HS-27A (cell line): ENCODE results near the gene ARRDC3.
"Not testable (repeated sequence)": the region's sequence is repeated elsewhere in the genome, so short reads cannot be mapped to it uniquely, and the experiment has no call there.

Experiments used
- DNase-seq: peaks from one replicate; pipeline ENCODE4 v3.0.0-alpha.2; 2012; ENCODE audit warnings: low read depth, missing footprints

The ARRDC3 gene

DNA sequence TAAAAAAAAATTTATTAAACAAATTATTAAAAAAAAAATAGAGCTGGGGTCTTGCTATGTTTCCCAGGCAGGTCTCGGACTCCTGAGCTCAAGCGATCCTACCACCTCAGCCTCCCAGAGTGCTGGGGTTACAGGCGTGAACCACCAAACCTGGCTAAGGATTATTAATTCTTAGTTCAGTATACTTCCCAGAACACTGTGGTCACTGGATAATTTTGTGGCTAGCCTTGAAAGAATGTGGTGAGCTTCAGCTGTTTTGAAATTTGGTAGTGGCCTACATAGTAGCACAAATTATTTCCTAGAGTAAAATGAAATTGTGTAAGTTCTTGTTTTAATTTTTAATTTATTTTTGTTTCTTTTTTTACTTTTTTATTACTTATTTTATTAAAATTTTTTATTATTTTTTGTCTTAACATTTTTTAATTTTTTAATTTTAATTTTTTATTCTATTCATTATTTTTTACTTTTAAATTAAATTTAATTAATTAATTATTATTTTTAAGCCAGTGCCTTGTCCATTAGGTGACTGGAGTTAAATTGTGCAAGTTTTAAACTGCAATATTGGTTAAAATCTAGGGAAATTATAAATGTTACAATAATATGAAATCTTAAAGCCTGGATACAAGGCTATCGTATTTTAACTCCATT lies 23.0 kb downstream of the ARRDC3 start:
- no peak for DNase-seq

DNA sequence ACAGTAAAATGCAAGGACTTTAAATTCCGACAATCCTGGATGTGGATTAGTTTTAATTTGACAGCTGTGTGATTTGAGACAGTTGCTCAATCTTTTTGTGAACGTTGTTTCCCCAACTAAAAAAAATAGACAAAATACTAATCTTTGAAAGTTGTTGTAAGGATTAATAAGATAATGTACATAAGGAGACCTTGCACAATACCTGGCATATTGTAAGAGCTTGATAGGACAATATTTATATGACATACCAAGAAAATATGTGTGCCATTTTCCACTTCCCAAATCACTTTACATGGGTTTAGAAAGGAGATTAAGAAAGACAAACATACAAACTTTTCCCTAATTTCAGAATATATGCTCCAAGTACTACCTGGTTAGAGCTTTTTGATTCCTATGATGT lies 25.3 kb downstream of the ARRDC3 start:
- no peak for DNase-seq

DNA sequence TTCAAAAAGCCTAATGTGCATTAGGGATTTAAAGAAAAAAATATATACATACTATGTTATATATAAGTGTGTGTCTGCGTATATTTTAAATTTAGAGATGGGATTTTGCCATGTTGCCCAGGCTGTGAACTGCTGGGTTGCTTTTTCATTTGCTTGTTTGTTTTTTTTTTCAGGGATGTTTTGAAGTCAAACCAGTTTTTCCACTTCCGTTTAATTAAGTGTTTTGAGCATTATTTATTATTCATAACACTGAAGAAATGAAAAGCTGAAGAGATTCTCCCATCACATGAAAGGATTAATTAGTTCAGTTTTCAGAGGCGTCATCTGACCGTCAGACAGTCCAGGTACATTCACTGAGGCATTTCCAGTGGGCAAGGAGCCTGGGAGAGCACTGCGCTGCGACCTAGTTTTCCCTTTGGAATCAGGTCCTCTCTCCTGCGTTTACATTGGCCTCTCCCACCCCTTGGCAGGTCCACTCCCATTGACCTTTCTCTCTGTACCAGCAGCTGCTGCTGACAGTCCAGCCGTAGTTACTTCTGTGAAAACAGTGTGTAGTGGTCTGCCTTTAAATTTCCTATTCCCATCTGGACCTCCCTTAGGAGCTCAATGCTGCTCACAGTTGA lies 26.0 kb downstream of the ARRDC3 start:
- DNase-seq: no peak

DNA sequence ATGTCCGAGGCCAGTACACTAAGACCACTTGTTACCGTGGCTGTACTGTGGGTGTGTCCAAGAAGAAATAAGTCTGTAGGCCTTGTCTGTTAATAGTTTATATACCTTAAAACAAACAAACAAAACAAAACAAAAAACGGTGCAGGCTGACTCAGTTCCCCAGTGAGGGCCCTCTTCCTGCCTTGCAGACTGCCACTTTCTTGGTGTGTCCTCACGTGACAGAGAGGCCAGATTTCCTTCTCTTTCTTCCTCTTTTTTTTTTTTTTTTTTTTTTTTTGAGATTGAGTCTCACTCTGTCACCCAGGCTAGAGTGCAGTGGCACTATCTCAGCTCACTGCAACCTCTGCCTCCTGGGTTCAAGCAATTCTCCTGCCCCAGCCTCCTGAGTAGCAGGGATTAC lies 28.2 kb downstream of the ARRDC3 start:
- not testable (repeated sequence) for DNase-seq

DNA sequence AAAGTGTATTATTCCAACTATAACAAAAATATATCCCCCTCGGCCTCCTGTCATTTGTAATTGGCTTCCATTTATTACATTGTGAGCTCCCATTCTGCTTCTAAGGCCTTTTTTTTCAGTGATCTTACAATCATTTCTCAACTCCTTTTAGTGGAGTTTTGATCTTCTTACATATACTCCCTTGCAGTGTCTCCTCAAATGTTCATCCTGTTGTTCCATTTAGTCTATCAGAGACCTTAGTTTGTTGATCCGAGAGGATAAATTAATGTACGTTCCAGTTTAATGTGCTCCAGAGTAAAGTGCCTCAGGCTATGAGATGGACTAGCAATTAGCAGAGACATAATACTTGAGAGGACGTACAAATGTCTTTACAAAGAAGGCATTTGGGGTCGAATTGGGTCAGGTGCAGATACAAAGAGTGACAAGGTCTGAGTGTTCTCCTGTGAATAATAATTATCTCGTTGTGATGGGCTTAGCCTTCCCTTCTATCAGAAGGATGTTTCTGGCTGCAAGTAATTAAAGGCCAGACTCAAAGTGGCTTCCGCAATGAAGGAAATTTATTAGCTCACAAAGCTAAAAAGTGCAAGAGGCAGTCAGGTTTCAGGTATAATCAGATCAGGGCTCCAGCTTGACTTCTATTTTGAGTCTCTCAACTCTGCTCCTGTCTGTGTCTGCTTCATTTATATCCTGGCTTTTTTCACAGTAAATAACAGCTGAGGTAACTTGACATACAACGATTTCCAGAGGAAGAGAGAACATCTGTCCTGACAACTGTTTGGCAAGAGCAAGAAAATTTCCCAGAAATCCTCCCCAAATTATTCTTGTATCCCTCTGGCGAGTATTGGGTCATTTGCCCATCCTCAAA lies 30.1 kb downstream of the ARRDC3 start:
- no peak for DNase-seq

DNA sequence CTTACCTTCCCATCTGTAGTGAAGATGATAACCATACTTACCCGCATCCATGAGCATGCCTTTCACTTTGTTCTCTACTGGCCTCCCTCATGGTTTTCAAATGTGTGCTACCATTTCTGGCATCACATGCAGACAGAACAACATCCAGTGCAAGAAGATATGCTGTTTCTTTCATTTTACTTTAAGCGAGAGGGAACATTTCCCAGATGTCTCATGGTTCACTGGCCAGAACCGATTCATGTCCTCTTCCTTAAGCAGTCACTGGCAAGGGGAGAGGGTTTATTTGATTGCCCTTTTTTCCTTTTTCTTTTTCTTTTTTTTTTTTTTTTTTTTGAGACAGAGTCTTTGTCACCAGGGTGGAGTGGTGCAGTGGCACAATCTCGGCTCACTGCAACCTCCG lies 37.7 kb downstream of the ARRDC3 start:
- DNase-seq: no peak

DNA sequence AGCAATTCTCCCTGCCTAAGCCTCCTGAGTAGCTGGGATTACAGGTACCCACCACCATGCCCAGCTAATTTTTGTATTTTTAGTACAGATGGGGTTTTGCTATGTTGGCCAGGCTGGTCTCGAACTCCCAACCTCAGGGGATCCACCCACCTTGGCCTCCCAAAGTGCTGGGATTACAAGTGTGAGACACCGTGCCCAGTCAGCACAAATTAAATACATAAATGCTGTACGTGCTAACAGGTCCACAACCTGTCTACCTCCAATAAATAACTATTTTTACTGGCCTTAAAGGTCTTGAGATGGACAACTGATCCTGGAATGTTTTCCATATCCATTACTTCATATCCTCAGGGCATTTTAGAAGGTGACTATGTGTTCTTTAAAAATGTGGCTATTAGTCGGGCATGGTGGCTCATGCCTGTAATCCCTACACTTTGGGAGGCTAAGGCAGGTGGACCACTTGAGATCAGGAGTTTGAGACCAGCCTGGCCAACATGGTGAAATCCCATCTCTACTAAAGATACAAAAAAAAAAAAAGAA lies 38.4 kb downstream of the ARRDC3 start:
- not testable (repeated sequence) for DNase-seq

DNA sequence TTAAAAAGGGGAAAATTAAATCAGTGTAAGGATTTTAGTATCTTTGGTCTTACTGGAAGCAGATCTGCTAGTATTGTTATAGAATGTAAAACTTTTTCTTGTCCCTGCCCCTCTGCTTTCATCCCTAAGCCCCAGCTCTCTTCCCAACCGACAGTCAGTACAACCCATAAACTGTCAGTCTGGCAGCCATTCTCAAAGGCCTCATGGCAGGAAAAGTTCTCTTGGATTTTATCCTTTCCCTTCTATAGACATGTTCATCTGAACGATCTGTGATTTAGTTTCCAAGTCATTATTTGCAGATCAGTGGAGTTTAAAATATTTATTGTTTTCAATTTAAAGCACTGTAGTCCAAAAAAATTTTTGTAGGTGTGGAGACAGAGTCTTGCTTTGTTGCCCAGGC lies 39.2 kb downstream of the ARRDC3 start:
- no peak for DNase-seq

DNA sequence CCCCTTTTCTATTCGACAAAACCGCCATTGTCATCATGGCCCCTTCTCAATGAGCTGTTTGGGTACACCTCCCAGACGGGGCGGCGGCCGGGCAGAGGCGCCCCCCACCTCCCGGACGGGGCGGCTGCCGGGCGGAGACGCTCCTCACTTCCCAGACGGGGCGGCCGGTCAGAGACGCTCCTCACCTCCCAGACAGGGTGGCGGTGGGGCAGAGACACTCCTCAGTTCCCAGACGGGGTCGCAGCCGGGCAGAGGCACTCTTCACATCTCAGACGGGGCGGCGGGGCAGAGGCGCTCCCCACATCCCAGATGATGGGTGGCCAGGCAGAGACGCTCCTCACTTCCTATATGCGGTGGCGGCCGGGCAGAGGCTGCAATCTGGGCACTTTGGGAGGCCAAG lies 40.2 kb downstream of the ARRDC3 start:
- not testable (repeated sequence) for DNase-seq

DNA sequence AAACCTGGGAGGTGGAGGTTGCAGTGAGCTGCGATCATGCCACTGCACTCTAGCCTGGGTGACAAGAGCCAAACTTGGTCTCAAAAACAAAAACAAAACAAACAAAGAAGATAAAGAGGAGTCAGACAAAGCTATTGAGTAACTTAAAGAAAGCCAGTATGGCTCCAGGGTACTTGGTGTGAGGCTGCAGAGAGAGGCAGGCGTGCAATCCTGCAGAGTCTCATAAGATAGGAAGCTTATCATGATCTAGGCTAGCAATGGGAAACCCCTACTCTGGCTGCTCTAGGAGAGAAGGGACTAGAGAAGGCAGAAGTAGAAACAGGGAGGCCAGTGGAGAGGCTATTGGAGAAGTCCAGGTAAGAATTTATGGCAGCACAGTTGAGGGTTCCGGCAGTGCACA lies 42.0 kb downstream of the ARRDC3 start:
- no peak for DNase-seq

DNA sequence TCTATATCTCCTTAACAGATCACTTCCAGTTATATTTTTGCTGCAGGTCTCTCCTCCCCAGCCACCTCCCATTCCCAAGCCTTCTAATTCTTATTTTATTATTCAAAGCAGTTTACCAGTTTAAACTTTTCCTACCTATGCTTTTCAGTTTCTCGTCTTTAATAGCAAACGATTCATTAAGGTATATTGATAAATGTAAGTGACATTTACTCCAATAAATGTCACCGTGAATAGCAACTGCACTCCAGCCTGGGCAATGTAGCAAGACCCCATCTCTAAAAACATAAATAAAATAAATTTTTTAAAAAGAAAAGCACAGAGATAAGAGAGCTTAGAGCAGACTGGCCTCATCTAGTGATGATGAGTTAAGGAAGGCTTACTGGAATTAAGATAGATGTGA lies 42.6 kb downstream of the ARRDC3 start:
- DNase-seq: no peak

DNA sequence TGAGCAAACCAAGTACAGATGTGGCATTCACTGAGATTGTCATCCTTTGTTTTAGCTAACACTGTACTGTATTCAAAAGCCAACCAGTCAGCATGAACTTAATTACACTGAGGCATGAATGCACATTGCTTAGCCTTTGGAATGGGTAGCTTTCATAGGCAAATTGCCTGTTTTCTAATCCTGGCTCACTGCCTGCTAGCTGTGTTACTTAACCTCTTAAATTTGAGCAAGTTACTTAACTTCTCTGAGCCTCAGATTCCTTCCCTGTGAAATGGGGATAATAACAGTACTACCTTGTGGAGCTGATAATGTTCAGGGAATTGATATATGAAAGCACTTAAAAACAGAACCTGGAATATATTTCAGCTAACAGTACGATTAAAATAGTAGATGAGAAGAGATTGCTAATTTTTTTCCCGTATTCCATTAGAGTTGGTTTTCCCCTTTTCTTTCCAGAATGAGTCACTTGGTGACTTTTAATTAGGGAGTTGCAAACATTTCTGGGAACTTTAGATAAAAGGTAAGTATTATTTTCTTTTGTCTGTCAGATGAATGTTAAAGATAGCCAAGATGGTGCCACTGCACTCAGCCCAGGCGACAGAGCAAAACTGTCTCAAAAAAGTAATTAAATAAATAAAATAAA lies 43.9 kb downstream of the ARRDC3 start:
- DNase-seq: no peak

DNA sequence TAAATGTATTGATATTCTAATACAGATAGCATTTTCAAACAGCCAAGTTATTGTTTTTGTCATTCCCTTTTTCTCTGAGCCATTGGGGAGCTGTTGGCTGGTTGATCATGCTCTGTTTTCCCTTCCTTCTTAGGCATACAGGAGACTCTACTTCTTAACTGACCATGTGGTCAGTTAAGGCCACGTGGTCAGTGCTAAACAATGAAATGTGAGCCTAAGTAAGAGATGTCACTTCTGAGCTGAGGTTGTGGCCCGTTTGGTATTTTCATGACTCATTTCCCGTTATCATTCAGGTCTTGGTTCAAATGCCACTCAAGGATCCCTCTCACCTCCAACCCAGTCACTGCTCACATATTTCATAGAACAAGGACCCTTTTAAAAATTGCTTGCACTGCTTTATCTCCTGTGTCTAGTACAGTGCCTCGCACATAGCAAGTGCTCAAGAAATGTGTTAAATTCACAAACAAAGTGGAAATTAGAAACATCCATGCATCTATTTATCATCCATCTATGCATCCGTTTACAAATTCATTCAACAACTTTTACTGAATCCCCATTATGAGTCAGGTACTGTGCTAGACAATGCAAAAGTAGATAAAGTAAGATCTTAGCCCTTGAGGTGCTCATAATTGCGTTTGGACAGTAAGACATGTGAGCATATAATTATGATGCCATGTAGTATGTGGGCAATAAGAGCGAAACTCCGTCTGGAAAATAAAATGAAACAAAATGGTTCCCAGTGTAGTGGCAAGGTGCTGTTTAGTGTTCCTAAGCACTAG lies 50.7 kb downstream of the ARRDC3 start:
- DNase-seq: no peak

DNA sequence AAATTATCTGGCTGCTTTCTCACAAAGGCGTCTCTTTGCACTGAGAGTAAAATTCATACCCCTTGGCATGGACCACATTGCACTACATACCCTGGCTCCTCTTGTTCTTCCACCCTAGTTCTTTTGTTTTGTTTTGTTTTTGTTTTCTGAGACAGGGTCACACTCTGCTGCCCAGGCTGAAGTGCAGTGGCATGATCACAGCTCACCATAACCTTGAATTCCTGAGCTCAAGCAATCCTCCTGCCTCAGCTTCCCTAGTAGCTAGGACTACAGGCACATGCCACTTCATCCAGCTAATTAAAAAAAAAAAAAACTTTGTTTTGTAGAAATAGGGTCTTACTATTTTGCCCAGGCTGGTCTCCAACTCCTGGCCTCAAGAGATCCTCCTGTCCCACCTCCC lies 51.4 kb downstream of the ARRDC3 start:
- no peak for DNase-seq

DNA sequence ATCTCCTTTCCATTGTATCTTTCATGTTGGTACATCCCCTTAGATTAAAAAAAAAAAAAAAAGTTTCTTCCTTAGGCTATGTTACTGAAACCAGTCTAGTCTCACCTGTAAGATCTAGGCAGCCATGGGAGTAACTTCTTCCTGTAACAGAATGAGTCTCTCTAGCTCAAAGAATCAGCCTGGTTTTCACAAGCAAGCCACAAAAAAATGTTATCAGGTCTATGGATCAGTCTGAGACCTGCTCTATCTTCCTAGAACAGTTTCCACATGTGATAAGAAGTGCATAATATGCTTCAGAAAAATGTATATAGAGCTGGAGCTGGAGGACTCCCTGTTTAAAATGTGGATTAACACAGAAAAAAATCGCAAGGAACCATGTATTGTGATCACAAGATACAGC lies 53.8 kb downstream of the ARRDC3 start:
- DNase-seq: no peak

DNA sequence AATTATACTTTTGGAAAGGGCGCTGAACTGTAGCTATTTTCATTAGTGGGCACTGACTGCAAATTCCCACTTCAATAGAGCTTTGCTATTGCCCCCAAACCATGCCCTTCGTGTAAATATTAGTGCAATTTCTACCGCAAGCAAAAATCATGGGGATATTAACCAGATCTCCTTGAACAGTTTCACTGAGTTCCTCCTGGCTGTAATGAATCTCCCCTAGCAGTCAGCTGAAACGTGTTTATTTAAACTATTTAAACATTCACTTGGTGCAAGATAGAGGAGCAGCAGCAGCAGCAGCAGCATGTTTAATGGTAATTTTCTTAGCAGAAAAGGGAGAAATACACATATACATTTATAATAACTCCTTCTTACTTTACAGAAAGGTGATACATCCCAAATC lies 54.4 kb downstream of the ARRDC3 start:
- no peak for DNase-seq

DNA sequence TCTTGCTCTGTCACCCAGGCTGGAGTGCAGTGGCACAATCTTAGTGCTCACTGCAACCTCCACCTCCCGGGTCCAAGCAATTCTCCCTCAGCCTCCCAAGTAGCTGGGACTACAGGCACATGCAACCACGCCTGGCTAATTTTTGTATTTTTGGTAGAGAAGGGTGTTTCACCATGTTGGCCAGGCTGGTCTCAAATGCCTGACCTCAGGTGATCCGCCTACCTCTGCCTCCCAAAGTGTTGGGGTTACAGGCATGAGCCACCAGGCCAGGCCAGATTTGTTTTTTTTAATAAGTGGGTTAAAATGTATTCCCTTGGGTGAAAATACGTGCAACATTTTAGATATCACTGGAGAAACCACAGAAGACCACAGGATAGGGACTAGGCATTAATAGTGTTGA lies 60.1 kb downstream of the ARRDC3 start:
- DNase-seq: not testable (repeated sequence)

DNA sequence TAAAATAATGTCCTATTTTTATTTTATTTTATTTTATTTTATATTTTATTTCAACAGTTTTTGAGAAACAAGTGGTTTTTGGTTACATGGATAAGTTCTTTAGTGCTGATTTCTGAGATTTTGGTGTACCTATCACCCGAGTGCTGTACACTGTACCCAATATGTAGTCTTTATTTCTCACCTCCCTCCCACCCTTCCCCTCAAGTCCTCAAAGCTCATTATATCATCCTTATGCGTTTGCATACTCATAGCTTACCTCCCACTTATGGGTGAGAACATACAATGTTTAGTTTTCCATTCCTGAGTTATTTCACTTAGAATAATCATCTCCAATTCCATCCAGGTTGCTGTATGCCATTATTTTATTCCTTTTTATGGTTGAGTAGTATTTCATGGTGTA lies 63.5 kb downstream of the ARRDC3 start:
- no peak for DNase-seq

DNA sequence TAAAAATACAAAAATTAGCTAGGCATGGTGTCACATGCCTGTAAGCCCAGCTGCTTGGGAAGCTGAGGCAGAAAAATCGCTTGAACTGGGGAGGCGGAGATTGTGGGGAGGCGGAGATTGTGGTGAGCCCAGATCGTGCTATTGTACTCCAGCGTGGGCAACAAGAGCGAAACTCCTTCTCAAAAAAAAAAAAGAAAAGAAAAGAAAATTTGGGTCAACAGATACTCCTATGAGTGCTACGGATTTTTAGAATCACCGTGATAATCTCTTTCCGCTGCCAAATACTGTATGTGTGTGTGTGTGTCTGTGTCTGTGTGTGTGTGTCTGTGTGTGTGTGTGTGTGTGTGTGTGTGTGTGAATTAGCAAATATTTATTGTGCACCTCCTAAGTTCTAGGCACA lies 64.4 kb downstream of the ARRDC3 start:
- no peak for DNase-seq
